Astrocyte of the spinal cord (primary cell): ENCODE measurements around the gene PGAP6.
"Not testable (repeated sequence)": the region's sequence is repeated elsewhere in the genome, so short reads cannot be mapped to it uniquely, and the experiment has no call there.

Source experiments
- DNase-seq: peaks from one replicate; pipeline ENCODE4 v3.0.0; 2011; ENCODE audit warnings: low read depth, low spot score
- H3K4me3 ChIP-seq: 2 replicates; pipeline ENCODE4 v1.5.1; 2011; ENCODE audit warnings: low read depth, mild to moderate bottlenecking, low read length, moderate library complexity
- in situ Hi-C: cut with HindIII; loops from 2 replicates; pipeline ENCODE4 v1.10.0; 2017; ENCODE audit warnings: low sequenced_read_pairs
- TF ChIP-seq, protein P1 (sequence below): IDR thresholded peaks from 2 replicates; pipeline ENCODE4 v1.5.1; 2012; ENCODE audit warnings: low read depth, mild to moderate bottlenecking, low read length, inconsistent platforms

The PGAP6 gene

DNA sequence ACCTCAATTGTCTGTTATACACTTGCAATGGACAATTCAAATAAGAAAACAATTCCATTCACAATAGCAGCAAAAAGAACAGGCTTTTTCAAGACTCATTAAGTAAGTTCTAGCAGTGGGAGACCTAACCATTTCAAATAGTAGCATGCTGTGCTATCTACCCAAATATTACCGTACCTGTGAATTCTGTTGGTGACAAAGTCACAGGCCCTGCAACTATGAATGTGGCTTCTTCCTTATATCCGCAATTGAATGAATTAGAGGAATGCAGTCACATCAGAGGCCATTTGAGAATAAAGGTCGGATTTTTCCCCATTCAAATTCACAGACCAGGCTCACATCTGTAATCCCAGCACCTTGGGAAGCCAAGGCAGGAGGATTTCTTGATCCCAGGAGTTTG is 14.4 kb upstream of the PGAP6 start:
- in situ Hi-C loops, result no loop called here
- TF ChIP-seq, protein P1, sequence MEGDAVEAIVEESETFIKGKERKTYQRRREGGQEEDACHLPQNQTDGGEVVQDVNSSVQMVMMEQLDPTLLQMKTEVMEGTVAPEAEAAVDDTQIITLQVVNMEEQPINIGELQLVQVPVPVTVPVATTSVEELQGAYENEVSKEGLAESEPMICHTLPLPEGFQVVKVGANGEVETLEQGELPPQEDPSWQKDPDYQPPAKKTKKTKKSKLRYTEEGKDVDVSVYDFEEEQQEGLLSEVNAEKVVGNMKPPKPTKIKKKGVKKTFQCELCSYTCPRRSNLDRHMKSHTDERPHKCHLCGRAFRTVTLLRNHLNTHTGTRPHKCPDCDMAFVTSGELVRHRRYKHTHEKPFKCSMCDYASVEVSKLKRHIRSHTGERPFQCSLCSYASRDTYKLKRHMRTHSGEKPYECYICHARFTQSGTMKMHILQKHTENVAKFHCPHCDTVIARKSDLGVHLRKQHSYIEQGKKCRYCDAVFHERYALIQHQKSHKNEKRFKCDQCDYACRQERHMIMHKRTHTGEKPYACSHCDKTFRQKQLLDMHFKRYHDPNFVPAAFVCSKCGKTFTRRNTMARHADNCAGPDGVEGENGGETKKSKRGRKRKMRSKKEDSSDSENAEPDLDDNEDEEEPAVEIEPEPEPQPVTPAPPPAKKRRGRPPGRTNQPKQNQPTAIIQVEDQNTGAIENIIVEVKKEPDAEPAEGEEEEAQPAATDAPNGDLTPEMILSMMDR, result no peak
- peak overlapping the region; percentile 42 for H3K4me3 ChIP-seq
- no peak for DNase-seq

DNA sequence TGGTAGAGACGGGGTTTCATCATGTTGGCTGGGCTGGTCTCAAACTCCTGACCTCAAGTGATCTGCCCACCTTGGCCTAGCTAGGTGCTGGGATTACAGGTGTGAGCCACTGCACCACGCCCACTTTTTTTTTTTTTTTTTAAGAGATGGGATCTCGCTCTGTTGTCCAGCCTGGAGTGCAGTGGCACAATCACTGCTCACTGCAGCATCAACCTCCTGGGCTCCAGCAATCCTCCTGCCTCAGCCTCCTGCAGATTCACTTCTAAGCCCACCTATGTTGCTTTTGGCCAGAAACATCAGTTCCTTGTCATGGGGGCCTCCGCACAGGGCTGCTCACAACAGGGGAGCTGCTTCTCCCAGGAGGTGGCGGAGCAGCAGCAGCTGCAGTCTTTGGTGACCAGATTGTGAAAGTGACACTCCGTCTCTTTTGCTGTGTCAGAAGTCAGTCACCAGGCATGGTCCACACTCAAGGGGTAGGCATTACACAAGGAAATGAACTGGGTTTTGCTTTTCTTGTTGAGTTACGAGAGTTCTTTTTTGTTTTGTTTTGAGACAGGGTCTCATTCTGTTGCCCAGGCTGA is 10.8 kb upstream of the PGAP6 start:
- in situ Hi-C loops, result no loop called here
- DNase-seq, result no peak
- H3K4me3 ChIP-seq, result no peak overlapping the region
- TF ChIP-seq, protein P1, result no peak

DNA sequence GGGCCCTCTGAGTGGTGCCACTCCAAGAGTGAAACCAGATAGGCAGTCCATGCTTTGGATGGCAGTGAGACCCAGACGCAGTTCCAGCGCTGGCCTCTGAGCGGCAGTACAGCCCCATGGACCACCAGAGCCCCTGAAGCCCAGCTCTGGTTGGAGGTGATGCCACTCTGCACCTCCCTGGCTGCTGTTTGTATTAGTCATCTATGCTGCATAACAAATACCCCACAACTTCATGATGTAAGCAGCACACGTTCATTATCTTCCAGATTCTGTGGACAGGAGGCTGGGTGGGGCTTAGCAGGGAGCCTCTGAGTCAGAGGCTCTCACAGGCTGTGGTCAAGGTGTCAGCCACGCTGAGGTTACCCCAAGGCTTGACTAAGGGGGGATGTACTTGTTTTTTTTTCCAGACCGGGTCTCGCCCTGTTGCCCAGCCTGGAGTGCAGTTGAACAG is 10.1 kb upstream of the PGAP6 start:
- TF ChIP-seq, protein P1, result peak; percentile 90
- in situ Hi-C loops, result no loop called here
- H3K4me3 ChIP-seq, result no peak overlapping the region
- peak; percentile 85 for DNase-seq

GRCh38 chr16:389352-389751 is 7.6 kb upstream of the PGAP6 start:
- in situ Hi-C loops, result no loop called here
- TF ChIP-seq, protein P1, result no peak
- no peak for DNase-seq
- no peak overlapping the region for H3K4me3 ChIP-seq

DNA sequence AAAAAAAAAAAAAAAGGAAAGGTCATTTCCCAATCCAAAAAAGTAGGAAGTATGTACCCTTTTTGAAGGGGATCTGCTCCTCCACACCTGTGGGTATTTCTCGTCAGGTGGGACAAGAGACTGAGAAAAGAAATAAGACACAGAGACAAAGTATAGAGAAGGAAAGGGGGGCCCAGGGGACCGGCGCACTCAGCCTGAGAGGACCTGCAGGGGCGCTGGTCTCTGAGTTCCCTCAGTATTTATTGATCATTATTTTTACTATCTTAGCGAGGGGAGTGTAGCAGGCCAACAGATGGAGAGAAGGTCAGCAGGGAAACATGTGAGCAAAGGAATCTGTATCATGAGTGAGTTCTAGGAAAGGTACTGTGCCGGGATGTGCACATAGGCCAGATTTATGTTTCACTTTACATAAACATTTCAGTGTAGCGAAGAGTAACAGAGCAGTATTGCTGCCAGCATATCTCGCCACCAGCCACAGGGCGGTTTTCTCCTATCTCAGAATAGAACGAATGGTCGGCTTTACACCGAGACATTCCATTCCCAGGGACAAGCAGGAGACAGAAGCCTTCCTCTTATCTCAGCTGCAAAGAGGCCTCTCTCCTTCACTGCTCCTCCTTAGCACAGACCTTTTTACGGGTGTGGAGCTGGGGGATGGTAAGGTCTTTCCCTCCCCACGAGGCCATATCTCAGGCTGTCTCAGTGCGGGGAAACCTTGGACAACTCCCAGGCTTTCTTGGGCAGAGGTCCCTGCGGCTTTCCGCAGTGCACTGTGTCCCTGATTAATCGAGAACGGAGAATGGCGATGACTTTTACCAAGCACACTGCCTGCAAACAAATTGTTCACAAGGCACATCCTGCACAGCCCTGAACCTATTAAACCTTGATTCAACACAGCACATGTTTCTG is 6.2 kb upstream of the PGAP6 start:
- peak; percentile 40 for DNase-seq
- in situ Hi-C loops, H3K4me3 ChIP-seq: not testable (repeated sequence)

- no peak for DNase-seq
- in situ Hi-C loops, result no loop called here
- no peak overlapping the region for H3K4me3 ChIP-seq
- TF ChIP-seq, protein P1, result no peak
Measured at GRCh38 chr16:386641-387156, 4.9 kb upstream of the PGAP6 start.
